HG03039 (cell line): ENCODE measurements around the gene HCFC1.

ENCODE experiments used
- ATAC-seq: cut with Tn5 transposase; IDR thresholded peaks from one replicate; pipeline ENCODE4 v1.9.1; 2021; ENCODE audit warnings: mild to moderate bottlenecking, moderate library complexity; ENCODE audit not compliant: unreplicated experiment

Gene HCFC1

GRCh38 chrX:153926858-153927671 is 44.6 kb downstream of the HCFC1 start:
- ATAC-seq: no peak

- no peak for ATAC-seq
Observed at GRCh38 chrX:153926552-153926857, 45.1 kb downstream of the HCFC1 start.

GRCh38 chrX:153925739-153926551 is 45.7 kb downstream of the HCFC1 start, which contains the start of gene ARHGAP4:
ARHGAP4 (minus strand) TSS chrX:153926264; CDS start chrX:153926202, 62 bp downstream.
- peak; percentile 21 for ATAC-seq

- no peak for ATAC-seq
Observed at GRCh38 chrX:153925387-153925738, 46.3 kb downstream of the HCFC1 start.

- ATAC-seq: no peak
Observed at GRCh38 chrX:153924149-153924861, 47.3 kb downstream of the HCFC1 start.

GRCh38 chrX:153922932-153923857 is 48.4 kb downstream of the HCFC1 start:
- no peak for ATAC-seq

GRCh38 chrX:153921511-153922446 is 49.8 kb downstream of the HCFC1 start:
- no peak for ATAC-seq

GRCh38 chrX:153921070-153921469 is 50.5 kb downstream of the HCFC1 start:
- ATAC-seq: no peak

GRCh38 chrX:153920546-153920945 is 51.1 kb downstream of the HCFC1 start:
- no peak for ATAC-seq

GRCh38 chrX:153919281-153919680 is 52.3 kb downstream of the HCFC1 start:
- no peak for ATAC-seq

- ATAC-seq: no peak
Observed at GRCh38 chrX:153917869-153918268, 53.7 kb downstream of the HCFC1 start.

GRCh38 chrX:153913701-153914100 is 57.9 kb downstream of the HCFC1 start:
- ATAC-seq: no peak

- ATAC-seq: no peak
Observed at GRCh38 chrX:153913211-153913610, 58.4 kb downstream of the HCFC1 start.

GRCh38 chrX:153911798-153912197 is 59.8 kb downstream of the HCFC1 start:
- ATAC-seq: no peak

GRCh38 chrX:153910446-153910845 is 61.2 kb downstream of the HCFC1 start:
- ATAC-seq: no peak

GRCh38 chrX:153909980-153910360 is 61.6 kb downstream of the HCFC1 start:
- ATAC-seq: no peak

- no peak for ATAC-seq
Observed at GRCh38 chrX:153909024-153909979, 62.3 kb downstream of the HCFC1 start.

GRCh38 chrX:153908219-153908860 is 63.3 kb downstream of the HCFC1 start:
- ATAC-seq: no peak
